ENCODE measurements around the gene ATF7IP2. TPM values are rescaled to one million over a fixed set of nuclear protein-coding genes. Genes with fewer than 3 reads are reported as not detected.

The ATF7IP2 gene
- total and polyA plus RNA-seq, 9 of the 15 experiments (the other 6 are each of a cell fraction or from before 2014, with no cell fraction given), result 131 to 515 (median 196) TPM

DNA sequence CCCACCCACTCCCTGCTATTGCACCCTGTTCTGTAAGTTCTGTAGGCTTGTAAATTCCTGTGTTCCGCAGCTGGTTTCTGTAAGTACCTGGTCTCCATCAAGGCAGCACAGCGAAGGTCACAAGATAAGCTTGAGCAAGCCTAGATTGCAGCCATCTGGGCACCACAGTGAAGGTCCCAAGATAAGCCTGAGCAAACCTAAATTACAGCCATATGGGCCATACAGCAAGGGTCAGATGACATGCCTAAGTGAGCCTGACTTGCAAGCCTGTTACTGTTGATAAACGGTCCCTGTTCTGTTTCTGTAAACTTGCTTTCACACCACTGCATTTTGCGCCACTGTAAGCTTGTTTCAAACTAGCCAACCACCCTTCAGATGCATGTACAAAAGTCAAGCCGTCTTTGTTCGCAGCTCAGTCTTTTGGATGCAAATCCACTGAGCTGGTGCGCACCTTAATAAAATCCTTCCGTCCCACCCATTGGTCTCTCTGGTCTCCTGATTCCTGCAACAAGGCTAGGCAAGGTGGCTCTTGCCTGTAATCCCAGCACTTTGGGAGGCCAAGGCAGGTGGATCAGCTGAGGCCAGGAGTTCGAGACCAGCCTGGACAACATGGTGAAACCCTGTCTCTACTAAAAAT lies 42.6 kb upstream of the ATF7IP2 start (continued):
- TF ChIP-seq, protein P1, sequence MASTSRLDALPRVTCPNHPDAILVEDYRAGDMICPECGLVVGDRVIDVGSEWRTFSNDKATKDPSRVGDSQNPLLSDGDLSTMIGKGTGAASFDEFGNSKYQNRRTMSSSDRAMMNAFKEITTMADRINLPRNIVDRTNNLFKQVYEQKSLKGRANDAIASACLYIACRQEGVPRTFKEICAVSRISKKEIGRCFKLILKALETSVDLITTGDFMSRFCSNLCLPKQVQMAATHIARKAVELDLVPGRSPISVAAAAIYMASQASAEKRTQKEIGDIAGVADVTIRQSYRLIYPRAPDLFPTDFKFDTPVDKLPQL (IDR thresholded peaks at IDR 0.05; ENCODE audit: extremely low read depth, insufficient read length), result no peak
- TF ChIP-seq, protein P2, sequence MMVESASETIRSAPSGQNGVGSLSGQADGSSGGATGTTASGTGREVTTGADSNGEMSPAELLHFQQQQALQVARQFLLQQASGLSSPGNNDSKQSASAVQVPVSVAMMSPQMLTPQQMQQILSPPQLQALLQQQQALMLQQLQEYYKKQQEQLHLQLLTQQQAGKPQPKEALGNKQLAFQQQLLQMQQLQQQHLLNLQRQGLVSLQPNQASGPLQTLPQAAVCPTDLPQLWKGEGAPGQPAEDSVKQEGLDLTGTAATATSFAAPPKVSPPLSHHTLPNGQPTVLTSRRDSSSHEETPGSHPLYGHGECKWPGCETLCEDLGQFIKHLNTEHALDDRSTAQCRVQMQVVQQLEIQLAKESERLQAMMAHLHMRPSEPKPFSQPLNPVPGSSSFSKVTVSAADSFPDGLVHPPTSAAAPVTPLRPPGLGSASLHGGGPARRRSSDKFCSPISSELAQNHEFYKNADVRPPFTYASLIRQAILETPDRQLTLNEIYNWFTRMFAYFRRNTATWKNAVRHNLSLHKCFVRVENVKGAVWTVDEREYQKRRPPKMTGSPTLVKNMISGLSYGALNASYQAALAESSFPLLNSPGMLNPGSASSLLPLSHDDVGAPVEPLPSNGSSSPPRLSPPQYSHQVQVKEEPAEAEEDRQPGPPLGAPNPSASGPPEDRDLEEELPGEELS (CRISPR knock-in tag; IDR thresholded peaks at IDR 0.05; ENCODE audit: borderline replicate concordance), result no peak
- TF ChIP-seq, protein P3, sequence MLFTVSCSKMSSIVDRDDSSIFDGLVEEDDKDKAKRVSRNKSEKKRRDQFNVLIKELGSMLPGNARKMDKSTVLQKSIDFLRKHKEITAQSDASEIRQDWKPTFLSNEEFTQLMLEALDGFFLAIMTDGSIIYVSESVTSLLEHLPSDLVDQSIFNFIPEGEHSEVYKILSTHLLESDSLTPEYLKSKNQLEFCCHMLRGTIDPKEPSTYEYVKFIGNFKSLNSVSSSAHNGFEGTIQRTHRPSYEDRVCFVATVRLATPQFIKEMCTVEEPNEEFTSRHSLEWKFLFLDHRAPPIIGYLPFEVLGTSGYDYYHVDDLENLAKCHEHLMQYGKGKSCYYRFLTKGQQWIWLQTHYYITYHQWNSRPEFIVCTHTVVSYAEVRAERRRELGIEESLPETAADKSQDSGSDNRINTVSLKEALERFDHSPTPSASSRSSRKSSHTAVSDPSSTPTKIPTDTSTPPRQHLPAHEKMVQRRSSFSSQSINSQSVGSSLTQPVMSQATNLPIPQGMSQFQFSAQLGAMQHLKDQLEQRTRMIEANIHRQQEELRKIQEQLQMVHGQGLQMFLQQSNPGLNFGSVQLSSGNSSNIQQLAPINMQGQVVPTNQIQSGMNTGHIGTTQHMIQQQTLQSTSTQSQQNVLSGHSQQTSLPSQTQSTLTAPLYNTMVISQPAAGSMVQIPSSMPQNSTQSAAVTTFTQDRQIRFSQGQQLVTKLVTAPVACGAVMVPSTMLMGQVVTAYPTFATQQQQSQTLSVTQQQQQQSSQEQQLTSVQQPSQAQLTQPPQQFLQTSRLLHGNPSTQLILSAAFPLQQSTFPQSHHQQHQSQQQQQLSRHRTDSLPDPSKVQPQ (CRISPR knock-in tag; IDR thresholded peaks at IDR 0.05; ENCODE audit: borderline replicate concordance), result no peak
- TF ChIP-seq BRD9 (IDR thresholded peaks at IDR 0.05; ENCODE audit: low read depth, partially characterized antibody) (no peak), ZNF146 (CRISPR knock-in tag; IDR thresholded peaks at IDR 0.05; ENCODE audit: unreplicated experiment) (no peak), IFI16 (CRISPR knock-in tag; IDR thresholded peaks at IDR 0.05) (no peak), ZNF77 (CRISPR knock-in tag; IDR thresholded peaks at IDR 0.05) (no peak), KLF6 (CRISPR knock-in tag; IDR thresholded peaks at IDR 0.05; ENCODE audit: borderline replicate concordance) (no peak), ZNF41 (CRISPR knock-in tag; conservative IDR thresholded peaks at IDR 0.05) (no peak), HDAC8 (tag; IDR thresholded peaks at IDR 0.05) (no peak), ZNF589 (CRISPR knock-in tag; IDR thresholded peaks at IDR 0.05; ENCODE audit: low read depth) (peak; percentile 70; the same call in 1 of the 2 replicates), GTF2A2 (tag; IDR thresholded peaks at IDR 0.05) (no peak), MXI1 (IDR thresholded peaks at IDR 0.05; ENCODE audit: low read depth, low read length) (no peak), KLF10 (CRISPR knock-in tag; IDR thresholded peaks at IDR 0.05) (no peak), ZEB2 (IDR thresholded peaks at IDR 0.05) (peak; percentile 46; the same call in 1 of the 2 replicates), HCFC1 (IDR thresholded peaks at IDR 0.05; ENCODE audit: low read depth, low read length) (no peak), SAFB2 (IDR thresholded peaks at IDR 0.05; ENCODE audit: borderline replicate concordance, low read depth, low read length, severe bottlenecking) (no peak), HMG20B (CRISPR knock-in tag; IDR thresholded peaks at IDR 0.05) (no peak), BCL6 (CRISPR knock-in tag; IDR thresholded peaks at IDR 0.05) (no peak), SIN3B (IDR thresholded peaks at IDR 0.05; ENCODE audit: low read depth) (no peak)
- TF ChIP-seq, protein P4, sequence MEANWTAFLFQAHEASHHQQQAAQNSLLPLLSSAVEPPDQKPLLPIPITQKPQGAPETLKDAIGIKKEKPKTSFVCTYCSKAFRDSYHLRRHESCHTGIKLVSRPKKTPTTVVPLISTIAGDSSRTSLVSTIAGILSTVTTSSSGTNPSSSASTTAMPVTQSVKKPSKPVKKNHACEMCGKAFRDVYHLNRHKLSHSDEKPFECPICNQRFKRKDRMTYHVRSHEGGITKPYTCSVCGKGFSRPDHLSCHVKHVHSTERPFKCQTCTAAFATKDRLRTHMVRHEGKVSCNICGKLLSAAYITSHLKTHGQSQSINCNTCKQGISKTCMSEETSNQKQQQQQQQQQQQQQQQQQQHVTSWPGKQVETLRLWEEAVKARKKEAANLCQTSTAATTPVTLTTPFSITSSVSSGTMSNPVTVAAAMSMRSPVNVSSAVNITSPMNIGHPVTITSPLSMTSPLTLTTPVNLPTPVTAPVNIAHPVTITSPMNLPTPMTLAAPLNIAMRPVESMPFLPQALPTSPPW (CRISPR knock-in tag; IDR thresholded peaks at IDR 0.05), result no peak
